Measurements from ENCODE around the gene CDKN2AIP. TPM values are rescaled to one million over a fixed set of nuclear protein-coding genes. Genes with fewer than 3 reads are reported as not detected.

Gene CDKN2AIP
- total and polyA plus RNA-seq, 5 experiments from 2014 or later = 28.2 to 78.2 (median 45.4) TPM

- Mint-ChIP-seq H3K9me3 (no peaks in the 10 kb centered on the region), H3K4me1 (peaks cover 9 to 26% (median 17%) of the 10 kb centered on the region in 4 donors), H3K4me3 (no peak overlapping the region), H3K27me3 (peaks cover 0 to 5% (median 0%) of the 10 kb centered on the region in 5 donors), H3K27ac (peak overlapping the region in 2 of 10 donors; percentile 31 to 51), H3K36me3 (no peaks in the 10 kb centered on the region)
- ATAC-seq (no peak), DNase-seq (no peak)
- POLR2A ChIA-PET = interaction anchor here (1.2 kb wide), 1 partner anchor 41 kb away, joined by 6 read pairs; the partner anchor contains the start of gene CDKN2AIP
Observed at GRCh38 chr4:183403961-183404360, 40.5 kb upstream of the CDKN2AIP start.

GRCh38 chr4:183405303-183405702, 39.1 kb upstream of the CDKN2AIP start:
- no peaks in the 10 kb centered on the region for H3K36me3 Mint-ChIP-seq
- no peaks in the 10 kb centered on the region for H3K9me3 Mint-ChIP-seq
- H3K27ac Mint-ChIP-seq = peak overlapping the region in 5 of 10 donors; percentile 9 to 80 (median 71)
- no peak for DNase-seq
- peak overlapping the region in 7 of 10 donors; percentile 18 to 54 (median 49) for H3K4me3 Mint-ChIP-seq
- peaks cover 0 to 5% (median 0%) of the 10 kb centered on the region in 5 donors for H3K27me3 Mint-ChIP-seq
- POLR2A ChIA-PET = interaction anchor here (0.6 to 3.2 kb wide), 3 partner anchors 39 to 145 kb away, joined by 3 to 24 read pairs (median 3); partner anchors contain the start of gene CDKN2AIP
- ATAC-seq = no peak
- peaks cover 7 to 17% (median 14%) of the 10 kb centered on the region in 4 donors for H3K4me1 Mint-ChIP-seq

DNA sequence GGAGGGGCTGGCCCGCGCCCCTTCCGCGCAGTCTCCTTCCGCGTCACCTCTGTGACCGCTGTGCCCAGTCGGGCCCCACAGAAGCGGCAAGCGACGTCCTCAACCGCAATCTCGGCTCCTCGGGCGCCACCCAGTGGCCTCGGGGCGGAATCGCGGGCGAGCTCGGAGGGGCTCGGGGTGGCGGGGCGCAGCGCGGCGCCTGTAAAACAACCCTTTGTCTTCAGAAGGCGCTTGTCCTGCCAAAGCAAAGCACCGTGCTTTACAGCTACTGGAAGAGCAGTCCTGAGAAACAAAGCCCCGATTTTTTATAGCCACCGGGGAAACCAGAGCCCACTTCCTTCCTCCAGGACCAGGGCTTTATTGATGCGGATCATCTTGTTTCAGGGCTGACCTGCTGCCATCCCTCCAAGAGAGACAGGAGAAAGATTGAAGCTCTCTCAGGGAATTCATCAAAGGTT, 37.3 kb upstream of the CDKN2AIP start:
- H3K27ac Mint-ChIP-seq = peak overlapping the region; percentile 88 to 98 (median 92)
- ATAC-seq (peak; percentile 95), DNase-seq (peak; percentile 85 to 97 (median 92))
- H3K27me3 Mint-ChIP-seq = no peaks in the 10 kb centered on the region
- H3K9me3 Mint-ChIP-seq = no peaks in the 10 kb centered on the region
- peaks cover 7 to 18% (median 14%) of the 10 kb centered on the region in 4 donors for H3K4me1 Mint-ChIP-seq
- H3K4me3 Mint-ChIP-seq = peak overlapping the region; percentile 79 to 89 (median 85)
- POLR2A ChIA-PET = interaction anchor here (0.7 to 3.2 kb wide), 6 partner anchors 9 to 97 kb away, joined by 3 to 24 read pairs (median 4); partner anchors contain the start of gene CDKN2AIP
- H3K36me3 Mint-ChIP-seq = no peaks in the 10 kb centered on the region

DNA sequence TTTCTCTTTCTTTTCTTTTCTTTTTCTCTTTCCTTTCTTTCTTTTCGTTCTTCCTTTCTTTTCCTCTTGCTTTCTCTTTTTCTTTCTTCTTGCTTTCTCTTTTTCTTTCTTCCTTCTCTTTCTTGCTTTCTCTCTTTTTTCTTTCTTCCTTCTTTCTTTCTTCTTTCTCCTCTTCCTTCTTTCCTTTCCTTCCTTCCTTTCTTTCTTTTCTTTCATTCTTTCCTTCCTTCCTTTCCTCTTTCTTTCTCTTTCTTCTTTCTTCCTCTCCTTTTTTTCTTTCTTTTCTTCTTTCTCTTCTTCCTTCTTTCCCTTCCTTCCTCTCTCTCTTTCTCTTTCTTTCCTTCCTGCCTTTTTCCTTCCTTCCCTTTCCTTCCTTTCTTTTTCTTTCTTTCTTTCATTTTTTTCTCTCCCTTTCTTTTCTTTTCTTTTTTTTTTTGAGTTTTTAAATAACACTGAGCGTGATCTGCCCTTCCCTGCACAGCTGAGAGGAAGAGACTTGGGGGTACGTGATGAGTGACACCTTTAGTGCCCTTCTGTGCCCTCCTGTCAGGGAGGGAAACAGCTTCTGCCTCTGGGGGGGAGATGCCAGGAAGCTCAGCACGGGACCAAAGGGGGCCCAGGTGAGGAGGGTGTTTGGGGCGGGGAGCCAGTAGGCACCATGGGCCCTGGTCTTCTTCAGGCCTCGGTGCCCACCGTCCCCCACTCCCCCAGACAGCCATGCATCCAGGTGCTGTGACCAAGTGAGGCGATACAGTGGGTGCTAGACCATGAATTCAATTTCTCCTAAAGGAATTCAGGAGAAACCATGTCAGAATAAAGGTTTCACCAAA, 36.6 kb upstream of the CDKN2AIP start:
- ATAC-seq = no peak
- no peaks in the 10 kb centered on the region for H3K36me3 Mint-ChIP-seq
- peak overlapping the region; percentile 88 to 98 (median 92) for H3K27ac Mint-ChIP-seq
- H3K4me3 Mint-ChIP-seq = peak overlapping the region; percentile 79 to 89 (median 85)
- POLR2A ChIA-PET = interaction anchor here (0.7 to 3.2 kb wide), 5 partner anchors 10 to 96 kb away, joined by 3 to 24 read pairs (median 4); partner anchors contain the start of gene CDKN2AIP
- H3K9me3 Mint-ChIP-seq = no peaks in the 10 kb centered on the region
- H3K27me3 Mint-ChIP-seq = no peaks in the 10 kb centered on the region
- peaks cover 7 to 19% (median 14%) of the 10 kb centered on the region in 4 donors for H3K4me1 Mint-ChIP-seq
- DNase-seq = no peak

- DNase-seq (no peak), ATAC-seq (no peak)
- POLR2A ChIA-PET = interaction anchor here (0.8 to 1.7 kb wide), 2 partner anchors 30 to 35 kb away, joined by 3 to 6 read pairs; partner anchors contain the start of gene CDKN2AIP
- Mint-ChIP-seq H3K4me1 (peaks cover 7 to 19% (median 17%) of the 10 kb centered on the region in 4 donors), H3K27ac (peak overlapping the region in 5 of 10 donors; percentile 3 to 78 (median 48)), H3K9me3 (no peaks in the 10 kb centered on the region), H3K36me3 (no peaks in the 10 kb centered on the region), H3K4me3 (peak overlapping the region in 3 of 10 donors; percentile 5 to 34 (median 26)), H3K27me3 (no peaks in the 10 kb centered on the region)
Observed at GRCh38 chr4:183408796-183409195, 35.6 kb upstream of the CDKN2AIP start.

DNA sequence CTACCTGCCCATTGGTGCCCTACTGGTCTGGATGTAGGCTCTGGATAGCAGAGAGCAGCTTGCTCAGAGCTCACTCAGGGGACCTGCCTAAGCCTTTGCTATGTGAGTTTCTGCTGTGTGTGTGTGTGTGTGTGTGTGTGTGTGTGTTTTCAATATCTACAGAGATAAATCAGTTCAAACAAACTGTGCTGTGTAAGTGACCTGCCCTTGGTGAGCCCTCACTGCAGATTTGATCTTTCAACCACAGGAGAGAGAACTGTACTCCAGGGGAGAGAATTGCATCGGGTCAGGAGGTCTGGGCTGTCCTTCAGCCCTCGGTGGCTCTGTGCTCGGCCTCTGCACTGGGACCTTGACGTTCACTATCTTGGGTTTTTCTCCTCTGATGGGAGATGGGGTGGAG, 35.0 kb upstream of the CDKN2AIP start:
- Mint-ChIP-seq H3K9me3 (no peaks in the 10 kb centered on the region), H3K4me1 (peaks cover 7 to 20% (median 18%) of the 10 kb centered on the region in 4 donors), H3K4me3 (peak overlapping the region in 1 of 10 donors; percentile 33), H3K36me3 (no peaks in the 10 kb centered on the region), H3K27ac (peak overlapping the region in 2 of 10 donors; percentile 3 to 12), H3K27me3 (no peaks in the 10 kb centered on the region)
- ATAC-seq (no peak), DNase-seq (no peak)
- POLR2A ChIA-PET = interaction anchor here (0.9 to 1.7 kb wide), 2 partner anchors 19 to 34 kb away, joined by 3 to 6 read pairs; partner anchors contain the start of gene CDKN2AIP

DNA sequence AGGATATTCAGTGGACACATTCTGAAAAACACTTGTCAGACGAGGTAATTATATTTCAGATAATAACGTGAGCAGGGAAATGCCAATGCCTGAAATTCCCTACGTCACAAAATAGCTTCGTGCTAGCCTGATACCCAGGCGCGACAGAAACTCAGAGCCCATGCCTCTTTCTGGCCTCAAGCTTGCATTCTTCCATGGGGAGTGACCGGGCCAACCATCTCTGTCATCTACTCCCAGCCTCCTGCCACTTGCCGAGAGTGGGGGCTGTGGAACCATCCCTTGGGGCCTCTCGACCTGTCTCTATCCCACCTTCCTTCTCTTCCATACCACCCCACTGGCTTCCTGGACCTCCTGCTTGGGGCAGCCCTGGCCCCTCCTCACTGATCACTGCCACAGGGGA, 34.5 kb upstream of the CDKN2AIP start:
- H3K4me1 Mint-ChIP-seq = peaks cover 7 to 20% (median 18%) of the 10 kb centered on the region in 4 donors
- no peak for ATAC-seq
- no peaks in the 10 kb centered on the region for H3K27me3 Mint-ChIP-seq
- POLR2A ChIA-PET = interaction anchor here (0.9 to 1.7 kb wide), 2 partner anchors 18 to 34 kb away, joined by 3 to 6 read pairs; partner anchors contain the start of gene CDKN2AIP
- H3K36me3 Mint-ChIP-seq = no peaks in the 10 kb centered on the region
- no peak for DNase-seq
- peak overlapping the region in 1 of 10 donors; percentile 12 for H3K27ac Mint-ChIP-seq
- H3K9me3 Mint-ChIP-seq = no peaks in the 10 kb centered on the region
- no peak overlapping the region for H3K4me3 Mint-ChIP-seq

DNA sequence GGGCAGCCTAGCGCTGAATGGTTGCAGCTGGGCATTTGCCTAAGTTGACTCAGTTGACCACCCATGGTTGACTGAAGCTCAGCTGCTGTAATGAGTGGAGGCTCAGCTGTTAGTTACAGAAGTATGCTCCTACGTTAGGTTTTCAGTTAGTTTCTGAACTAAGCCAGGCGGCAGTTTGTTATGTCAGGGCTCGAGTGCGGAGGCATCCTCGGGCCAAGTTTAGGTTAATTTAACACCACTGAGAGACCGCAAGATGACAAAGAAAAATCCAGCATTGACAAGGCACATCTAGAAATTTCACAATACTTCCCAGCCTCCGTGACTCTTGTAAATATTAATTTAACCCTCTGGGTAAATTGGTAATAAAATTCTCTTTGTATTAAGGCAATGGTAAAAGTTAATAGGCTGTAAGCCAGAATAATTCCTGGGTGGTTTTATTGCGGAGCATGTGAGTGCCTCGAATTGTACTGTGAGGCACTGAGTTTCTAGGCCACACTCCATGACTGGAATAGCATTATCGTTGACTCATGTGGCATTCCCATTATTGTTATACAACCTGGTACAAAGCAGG, 33.1 kb upstream of the CDKN2AIP start:
- peak overlapping the region in 1 of 10 donors; percentile 53 for H3K27ac Mint-ChIP-seq
- no peaks in the 10 kb centered on the region for H3K27me3 Mint-ChIP-seq
- POLR2A ChIA-PET = no interaction called here
- peaks cover 6 to 17% (median 14%) of the 10 kb centered on the region in 4 donors for H3K4me1 Mint-ChIP-seq
- no peak for DNase-seq
- no peaks in the 10 kb centered on the region for H3K36me3 Mint-ChIP-seq
- ATAC-seq = no peak
- no peaks in the 10 kb centered on the region for H3K9me3 Mint-ChIP-seq
- no peak overlapping the region for H3K4me3 Mint-ChIP-seq

DNA sequence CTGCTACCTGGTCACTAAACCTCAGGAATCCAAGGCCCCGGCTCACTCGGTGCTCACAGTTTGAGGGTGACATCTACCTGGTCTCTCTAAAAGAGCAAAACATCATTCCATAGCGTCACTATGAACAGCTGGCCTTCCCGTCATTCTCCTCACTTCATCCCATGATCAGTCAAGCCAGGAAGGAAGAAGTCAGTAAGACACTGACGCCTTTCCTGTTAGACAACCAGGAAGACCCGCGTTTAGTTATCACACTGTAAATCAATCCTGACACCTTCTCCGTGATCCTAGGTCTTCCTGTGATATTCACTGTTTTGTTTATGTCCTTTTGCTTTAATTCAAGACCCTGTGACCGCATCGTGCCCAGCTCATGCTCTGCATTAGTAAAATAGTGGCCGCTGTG, 31.6 kb upstream of the CDKN2AIP start:
- Mint-ChIP-seq H3K4me1 (peaks cover 2 to 9% (median 8%) of the 10 kb centered on the region in 4 donors), H3K9me3 (no peaks in the 10 kb centered on the region), H3K4me3 (no peak overlapping the region), H3K27me3 (no peaks in the 10 kb centered on the region), H3K36me3 (no peaks in the 10 kb centered on the region), H3K27ac (peak overlapping the region in 1 of 10 donors; percentile 27)
- POLR2A ChIA-PET = no interaction called here
- DNase-seq (no peak), ATAC-seq (no peak)

DNA sequence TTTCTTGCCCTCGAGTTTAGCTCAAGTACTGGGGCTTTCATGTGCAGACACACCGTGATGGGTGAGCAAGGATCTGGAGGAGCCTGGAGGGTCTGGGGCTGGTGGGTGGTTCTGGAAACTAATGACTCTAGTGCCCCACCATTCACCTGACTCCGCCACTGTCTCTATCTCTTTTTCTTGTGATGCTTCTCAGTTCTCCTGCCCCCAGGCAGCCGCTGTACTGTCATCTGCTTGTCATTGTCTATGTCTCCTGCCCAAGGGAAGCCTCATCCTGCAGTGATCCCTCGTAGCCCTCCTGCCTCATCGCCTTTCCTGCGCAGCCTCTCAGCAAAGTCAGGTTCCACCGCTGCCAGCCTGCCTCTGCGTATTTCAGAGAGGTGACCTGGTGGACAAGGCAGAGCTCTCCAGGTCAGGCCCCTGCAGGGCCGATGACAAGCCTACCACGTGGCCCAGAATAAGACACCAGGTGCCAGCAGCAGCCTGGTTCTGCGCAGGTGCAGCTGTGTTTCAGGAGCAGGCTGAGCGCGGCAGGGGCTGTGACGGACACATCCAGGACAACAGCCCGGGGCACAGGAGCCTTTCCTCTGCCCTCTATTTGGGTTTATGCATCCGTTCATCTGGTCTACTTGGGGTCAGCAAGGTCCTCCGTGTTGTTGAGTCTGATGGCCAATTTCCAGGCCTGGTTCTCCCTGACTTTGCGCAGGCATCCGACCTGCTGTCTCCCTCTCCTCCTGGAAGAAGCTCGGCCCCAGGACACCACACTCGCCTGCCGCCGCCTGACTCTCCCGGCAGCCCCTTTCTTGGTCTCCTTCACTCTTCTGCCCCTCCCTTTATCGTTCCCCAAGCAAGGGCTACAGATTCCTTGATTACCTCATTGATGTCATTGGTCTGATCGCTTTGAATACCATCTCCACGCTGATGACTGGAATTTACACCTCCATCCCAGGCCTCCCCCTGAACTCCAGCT, 30.9 kb upstream of the CDKN2AIP start:
- no peak for DNase-seq
- Mint-ChIP-seq H3K4me3 (no peak overlapping the region), H3K9me3 (no peaks in the 10 kb centered on the region), H3K27ac (peak overlapping the region in 2 of 10 donors; percentile 27 to 86), H3K36me3 (no peaks in the 10 kb centered on the region), H3K27me3 (no peaks in the 10 kb centered on the region), H3K4me1 (peaks cover 0 to 7% (median 5%) of the 10 kb centered on the region in 4 donors)
- POLR2A ChIA-PET = interaction anchor here (1.6 kb wide), 1 partner anchor 31 kb away, joined by 3 read pairs; the partner anchor contains the start of gene CDKN2AIP
- no peak for ATAC-seq

DNA sequence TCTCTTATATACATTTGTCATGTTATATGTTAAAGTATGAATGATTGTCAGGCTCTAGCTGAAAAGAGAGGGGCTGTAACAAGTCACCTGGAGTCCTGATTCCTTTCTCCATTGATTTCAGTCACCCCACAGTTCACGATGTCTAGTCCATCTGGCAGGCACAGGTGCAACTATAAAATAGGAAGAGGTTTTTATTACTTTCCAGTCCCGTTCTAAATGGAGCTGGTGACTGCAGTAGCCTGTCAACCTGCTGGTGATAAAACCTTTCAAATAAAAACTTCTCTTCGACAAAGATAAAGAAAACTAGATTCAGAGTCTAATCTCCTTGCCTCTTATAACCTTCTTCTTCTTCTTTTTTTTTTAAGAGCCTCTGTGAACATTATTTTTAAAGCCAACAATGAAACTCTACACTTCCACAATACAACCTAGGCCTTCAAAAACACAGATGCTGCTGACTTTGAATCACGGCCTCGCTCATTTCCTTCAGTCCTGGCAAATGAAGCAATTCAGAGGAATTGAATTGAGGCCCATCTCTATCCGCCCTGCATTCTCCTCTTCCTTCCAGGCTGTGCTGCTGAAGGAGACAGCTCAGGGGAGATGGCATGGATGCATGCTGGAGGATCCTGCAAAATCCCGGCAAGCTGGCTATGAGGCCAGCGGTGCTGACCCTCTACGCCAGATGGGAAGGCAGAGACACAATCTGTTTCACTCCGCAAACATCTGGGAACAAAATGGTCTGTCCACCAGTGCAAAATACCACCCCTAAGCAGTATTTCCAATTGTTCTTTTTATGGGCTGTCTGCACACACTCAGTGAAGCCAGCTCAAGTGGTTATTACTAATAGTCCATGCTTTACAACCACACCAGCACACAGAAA, 27.3 kb upstream of the CDKN2AIP start:
- no peaks in the 10 kb centered on the region for H3K36me3 Mint-ChIP-seq
- no peaks in the 10 kb centered on the region for H3K9me3 Mint-ChIP-seq
- H3K27me3 Mint-ChIP-seq = no peaks in the 10 kb centered on the region
- ATAC-seq (no peak), DNase-seq (no peak)
- H3K27ac Mint-ChIP-seq = no peak overlapping the region
- H3K4me1 Mint-ChIP-seq = peaks cover 0 to 5% (median 3%) of the 10 kb centered on the region in 4 donors
- POLR2A ChIA-PET = no interaction called here
- H3K4me3 Mint-ChIP-seq = no peak overlapping the region
